NCI-H2171 (cell line): Measurements from ENCODE around the gene ATOH8.

Experiments
- DNase-seq: peaks from one replicate; lab custom pipeline; 2025; lab: John Stamatoyannopoulos, UW

ATOH8 gene

GRCh38 chr2:85787282-85787980 lies 33.6 kb downstream of the ATOH8 start:
- DNase-seq, result no peak

DNA sequence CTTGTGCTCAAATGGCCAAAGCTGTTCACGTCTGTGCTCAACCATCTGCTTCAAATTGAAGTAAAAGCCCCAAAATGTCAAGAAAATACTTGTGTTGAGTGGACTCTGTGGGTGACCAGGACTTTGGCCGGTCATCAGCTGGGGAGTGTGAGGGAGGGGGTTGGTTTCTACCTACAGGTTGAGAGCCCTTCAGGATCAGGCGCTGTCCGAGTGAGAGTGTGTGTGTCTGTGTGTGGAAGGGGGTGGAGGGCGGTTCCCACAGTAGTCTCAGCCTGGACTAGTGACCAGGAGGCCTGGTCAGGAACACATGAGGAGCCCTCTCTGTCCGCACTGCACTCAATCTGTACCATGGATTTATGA lies 34.2 kb downstream of the ATOH8 start:
- no peak for DNase-seq

- DNase-seq, result no peak
These were observed 34.8 kb downstream of the ATOH8 start for GRCh38 chr2:85788603-85789002.

DNA sequence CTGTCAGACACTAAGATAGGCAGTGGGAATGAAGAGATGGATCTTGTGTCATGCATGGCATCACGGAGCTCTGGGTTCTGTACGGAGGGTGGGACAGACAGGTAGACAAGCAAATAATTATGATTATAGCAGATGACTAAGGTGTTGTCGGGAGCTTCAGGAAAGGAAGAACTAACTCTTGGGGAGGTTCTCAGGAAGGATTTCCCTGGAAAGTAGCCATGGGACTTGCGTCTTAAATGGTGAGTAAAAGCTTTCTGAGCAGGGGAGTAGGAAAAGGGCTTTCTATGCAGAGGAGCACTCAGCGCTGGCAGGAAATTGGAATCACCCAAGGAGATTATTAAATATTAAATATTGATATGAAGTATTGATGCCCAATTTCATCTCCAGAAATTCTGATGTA lies 35.5 kb downstream of the ATOH8 start:
- no peak for DNase-seq

- DNase-seq, result no peak
These were observed 36.2 kb downstream of the ATOH8 start for GRCh38 chr2:85790032-85790431.

- DNase-seq, result no peak
These were observed 36.9 kb downstream of the ATOH8 start for GRCh38 chr2:85790499-85791188.

- no peak for DNase-seq
These were observed 38.1 kb downstream of the ATOH8 start for GRCh38 chr2:85791704-85792565.

GRCh38 chr2:85792783-85793441 lies 39.1 kb downstream of the ATOH8 start:
- DNase-seq, result peak; percentile 85

DNA sequence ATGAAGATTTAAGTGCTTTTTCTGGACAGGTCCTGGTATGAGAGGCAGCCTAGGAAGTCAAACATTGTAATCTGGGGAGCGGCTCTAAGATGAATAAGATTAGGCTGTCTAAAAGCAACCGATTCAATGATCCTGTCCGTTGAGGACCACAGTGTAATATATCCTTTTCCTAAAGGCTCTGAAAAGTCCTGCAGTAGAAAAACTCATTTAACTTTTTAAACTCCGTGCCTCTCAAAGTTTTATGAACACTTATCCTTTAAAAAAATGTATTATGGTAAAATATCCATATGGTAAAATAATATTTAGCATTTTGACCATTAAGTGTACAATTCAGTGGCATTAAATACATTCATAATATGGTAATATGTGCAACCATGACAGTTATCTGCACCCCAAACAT lies 39.8 kb downstream of the ATOH8 start:
- no peak for DNase-seq

DNA sequence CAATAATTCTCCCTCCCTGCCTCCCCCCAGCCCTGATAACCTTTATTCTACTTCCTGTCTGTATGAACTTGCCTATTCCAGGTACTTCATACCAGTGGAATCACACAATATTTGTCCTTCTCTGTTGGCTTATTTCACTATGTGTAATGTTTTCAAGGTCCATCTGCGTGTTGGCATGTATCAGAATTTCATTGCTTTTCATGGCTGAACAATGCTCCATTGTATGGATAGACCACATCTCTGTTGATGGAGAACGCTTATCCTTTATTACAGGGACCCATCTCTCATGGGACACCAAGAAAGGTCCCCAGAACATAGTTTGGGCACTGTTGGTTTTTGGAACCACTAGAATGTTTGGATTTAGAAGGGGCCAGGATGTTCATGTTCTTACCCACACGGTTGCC lies 40.2 kb downstream of the ATOH8 start:
- DNase-seq, result no peak

DNA sequence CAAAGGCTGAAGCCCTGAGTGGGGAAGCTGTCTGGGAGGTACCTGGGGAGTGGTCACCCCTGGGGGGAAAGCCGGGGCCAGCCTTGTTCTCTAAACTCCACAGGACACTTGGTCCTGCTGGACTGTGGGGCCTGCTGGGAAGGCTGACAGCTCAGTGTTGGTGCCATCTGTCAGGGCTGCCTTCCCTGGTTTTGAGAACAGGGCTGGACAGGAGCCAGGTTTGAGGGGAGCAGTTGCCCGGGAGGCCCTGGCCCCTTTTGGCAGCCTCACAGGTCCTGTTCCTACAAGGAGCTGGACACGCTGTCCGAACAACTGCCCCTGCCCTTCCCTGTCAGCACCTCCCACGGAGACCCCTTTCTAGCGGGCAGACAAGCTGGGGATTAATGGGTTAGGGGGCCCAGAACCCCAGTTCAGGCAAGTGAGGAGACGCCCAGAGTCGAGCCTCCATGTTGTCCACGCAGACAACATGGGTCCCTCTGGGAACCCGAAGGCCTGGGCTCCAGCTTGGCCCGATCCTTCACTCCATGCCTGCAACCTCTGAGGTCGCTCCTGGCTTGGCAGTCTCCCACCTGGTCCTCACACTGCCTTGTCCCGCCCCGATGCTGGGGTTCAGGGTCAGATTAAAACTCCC lies 40.8 kb downstream of the ATOH8 start:
- DNase-seq, result peak; percentile 67

- DNase-seq, result no peak
These were observed 41.7 kb downstream of the ATOH8 start for GRCh38 chr2:85795331-85796045.

- DNase-seq, result no peak
These were observed 42.2 kb downstream of the ATOH8 start for GRCh38 chr2:85796046-85796340.

GRCh38 chr2:85796341-85797262 lies 42.8 kb downstream of the ATOH8 start:
- no peak for DNase-seq

GRCh38 chr2:85797263-85797660 lies 43.5 kb downstream of the ATOH8 start:
- no peak for DNase-seq

DNA sequence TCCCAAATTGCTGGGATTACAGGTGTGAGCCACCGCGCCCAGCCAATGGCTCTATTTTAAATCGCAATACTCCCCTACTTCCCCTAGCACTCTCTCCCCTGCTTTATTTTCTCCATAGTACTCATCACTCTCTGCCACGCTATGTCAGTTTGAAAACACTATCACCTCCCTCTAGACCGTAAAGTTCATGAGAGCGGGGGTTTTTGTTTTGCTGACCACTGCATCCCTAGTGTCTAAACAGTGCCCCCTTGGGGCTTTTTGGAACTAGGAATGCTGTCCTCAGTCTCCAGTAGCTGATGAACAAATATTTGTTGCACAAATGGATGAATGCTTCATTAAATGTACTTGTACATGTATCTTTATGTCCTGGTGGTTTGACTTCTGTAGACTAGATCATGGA lies 44.1 kb downstream of the ATOH8 start:
- no peak for DNase-seq

GRCh38 chr2:85799215-85799956 lies 45.6 kb downstream of the ATOH8 start:
- DNase-seq, result no peak

- no peak for DNase-seq
These were observed 46.8 kb downstream of the ATOH8 start for GRCh38 chr2:85800586-85800985.

GRCh38 chr2:85801871-85802270 lies 48.1 kb downstream of the ATOH8 start:
- no peak for DNase-seq
